DLD1 (cell line): ENCODE measurements around the gene KRTAP5-9.
"Not testable (repeated sequence)": the region's sequence is repeated elsewhere in the genome, so short reads cannot be mapped to it uniquely, and the experiment has no call there.

Source experiments
- in situ Hi-C: cut with HindIII; loops from 2 replicates; pipeline ENCODE4 v1.10.0; 2017; ENCODE audit warnings: low sequenced_read_pairs

Gene KRTAP5-9

GRCh38 chr11:71548120-71548519 is at the start of gene KRTAP5-9:
Gene KRTAP5-9, plus strand, starts transcription at chr11:71548420. Its CDS starts 238 bp downstream, at chr11:71548658.
- in situ Hi-C loops: no loop called here

GRCh38 chr11:71499125-71499524 is 49.1 kb upstream of the KRTAP5-9 start:
- in situ Hi-C loops: no loop called here

- in situ Hi-C loops: no loop called here
Observed at GRCh38 chr11:71499546-71499945, 48.7 kb upstream of the KRTAP5-9 start.

GRCh38 chr11:71500601-71501021 is 47.6 kb upstream of the KRTAP5-9 start:
- in situ Hi-C loops: no loop called here

- in situ Hi-C loops: no loop called here
Observed at GRCh38 chr11:71501071-71501985, 46.9 kb upstream of the KRTAP5-9 start.

- in situ Hi-C loops: no loop called here
Observed at GRCh38 chr11:71502026-71502425, 46.2 kb upstream of the KRTAP5-9 start.

GRCh38 chr11:71502871-71503435 is 45.3 kb upstream of the KRTAP5-9 start:
- in situ Hi-C loops: no loop called here

- in situ Hi-C loops: no loop called here
Observed at GRCh38 chr11:71504531-71504930, 43.7 kb upstream of the KRTAP5-9 start.

GRCh38 chr11:71505001-71505400 is 43.2 kb upstream of the KRTAP5-9 start:
- in situ Hi-C loops: no loop called here

GRCh38 chr11:71505781-71506180 is 42.4 kb upstream of the KRTAP5-9 start:
- in situ Hi-C loops: no loop called here

GRCh38 chr11:71507102-71507501 is 41.1 kb upstream of the KRTAP5-9 start:
- in situ Hi-C loops: no loop called here

GRCh38 chr11:71518506-71519471 is 29.4 kb upstream of the KRTAP5-9 start:
- in situ Hi-C loops: no loop called here

GRCh38 chr11:71519546-71519945 is 28.7 kb upstream of the KRTAP5-9 start:
- in situ Hi-C loops: no loop called here

GRCh38 chr11:71525188-71525937 is 22.9 kb upstream of the KRTAP5-9 start:
- in situ Hi-C loops: no loop called here

- in situ Hi-C loops: no loop called here
Observed at GRCh38 chr11:71525938-71526495, 22.2 kb upstream of the KRTAP5-9 start.

- in situ Hi-C loops: not testable (repeated sequence)
Observed at GRCh38 chr11:71526796-71527575, 21.2 kb upstream of the KRTAP5-9 start, which contains the start of gene KRTAP5-7. Gene KRTAP5-7, plus strand, starts transcription at chr11:71527267. Its CDS starts 34 bp downstream, at chr11:71527301.

GRCh38 chr11:71527576-71528210 is 20.5 kb upstream of the KRTAP5-9 start:
- in situ Hi-C loops: no loop called here

- in situ Hi-C loops: no loop called here
Observed at GRCh38 chr11:71530602-71531001, 17.6 kb upstream of the KRTAP5-9 start.
